Tibial nerve (tissue), 4 donors: ENCODE data around the gene ZNF83.

Experiments
- EP300 ChIP-seq, 2 donors: sonication (generic); formaldehyde crosslinking; IDR thresholded peaks; one replicate each; pipeline ENCODE4 v1.6.1; 2017; ENCODE audit warnings: antibody characterized with exemption in 2 of 2, mild to moderate bottlenecking in 1 of 2
- POLR2A ChIP-seq, 2 donors: fragments of 450-650 bp; IDR thresholded peaks; one replicate each; pipeline ENCODE4 v1.6.1; 2017; ENCODE audit warnings: antibody characterized with exemption in 2 of 2, mild to moderate bottlenecking in 2 of 2, moderate library complexity in 2 of 2
- TF ChIP-seq, protein P1 (sequence below), 5 experiments: fragments of 200-600 bp in 3 of 5; fragments of 450-650 bp in 2 of 5; sonication (generic) in 3 of 5; IDR thresholded peaks; one replicate each; pipeline ENCODE4 v1.5.1; 2016 to 2019; ENCODE audit warnings: antibody characterized with exemption in 5 of 5, mild to moderate bottlenecking in 3 of 5, moderate library complexity in 2 of 5

DNA sequence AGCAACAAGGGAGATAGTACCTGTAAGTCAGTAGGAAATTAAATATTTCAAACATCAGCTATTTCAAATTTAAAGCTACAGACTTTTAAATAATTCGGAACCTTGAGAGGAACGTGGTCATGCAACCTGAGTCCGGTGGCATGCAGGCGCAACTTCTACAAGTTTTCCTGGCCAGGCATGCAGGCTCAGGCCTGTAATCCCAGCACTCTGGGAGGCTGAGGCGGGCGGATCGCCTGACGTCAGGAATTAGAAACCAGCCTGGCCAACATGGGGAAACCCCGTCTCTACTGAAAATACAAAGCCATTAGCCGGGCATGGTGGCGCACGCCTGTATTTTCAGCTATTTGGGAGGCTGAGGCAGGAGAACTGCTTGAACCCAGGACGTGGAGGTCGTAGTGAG is 70.2 kb downstream of the ZNF83 start:
- TF ChIP-seq, protein P1, sequence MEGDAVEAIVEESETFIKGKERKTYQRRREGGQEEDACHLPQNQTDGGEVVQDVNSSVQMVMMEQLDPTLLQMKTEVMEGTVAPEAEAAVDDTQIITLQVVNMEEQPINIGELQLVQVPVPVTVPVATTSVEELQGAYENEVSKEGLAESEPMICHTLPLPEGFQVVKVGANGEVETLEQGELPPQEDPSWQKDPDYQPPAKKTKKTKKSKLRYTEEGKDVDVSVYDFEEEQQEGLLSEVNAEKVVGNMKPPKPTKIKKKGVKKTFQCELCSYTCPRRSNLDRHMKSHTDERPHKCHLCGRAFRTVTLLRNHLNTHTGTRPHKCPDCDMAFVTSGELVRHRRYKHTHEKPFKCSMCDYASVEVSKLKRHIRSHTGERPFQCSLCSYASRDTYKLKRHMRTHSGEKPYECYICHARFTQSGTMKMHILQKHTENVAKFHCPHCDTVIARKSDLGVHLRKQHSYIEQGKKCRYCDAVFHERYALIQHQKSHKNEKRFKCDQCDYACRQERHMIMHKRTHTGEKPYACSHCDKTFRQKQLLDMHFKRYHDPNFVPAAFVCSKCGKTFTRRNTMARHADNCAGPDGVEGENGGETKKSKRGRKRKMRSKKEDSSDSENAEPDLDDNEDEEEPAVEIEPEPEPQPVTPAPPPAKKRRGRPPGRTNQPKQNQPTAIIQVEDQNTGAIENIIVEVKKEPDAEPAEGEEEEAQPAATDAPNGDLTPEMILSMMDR (IDR thresholded peaks at IDR 0.05) = no peak
- no peak for TF ChIP-seq EP300 (IDR thresholded peaks at IDR 0.05)
- no peak for TF ChIP-seq POLR2A (IDR thresholded peaks at IDR 0.05)
